Mesenteric fat pad (tissue), 1 donor: ENCODE data around the gene LARP4. TPM values are rescaled to one million over a fixed set of nuclear protein-coding genes. Genes with fewer than 3 reads are reported as not detected.
"Not testable (repeated sequence)": the region's sequence is repeated elsewhere in the genome, so short reads cannot be mapped to it uniquely, and the experiment has no call there.

Experiments used
- DNase-seq: peaks from one replicate; pipeline ENCODE4 v3.0.0-alpha.2; 2020; ENCODE audit warnings: low spot score
- total RNA-seq: library from RNA; stranded (reverse); fragmentation: NEBNext Ultra II Directional; extraction: Animal tissue kit (Norgen Biotek cat#: 25700); gene quantifications from one replicate; pipeline ENCODE4 v1.2.1, GENCODE V29; 2021
- donor health status: DM: yes; HTN: yes; CAD: no.

Gene LARP4
- total RNA-seq, 1 donor from 2014 or later: 128 TPM

DNA sequence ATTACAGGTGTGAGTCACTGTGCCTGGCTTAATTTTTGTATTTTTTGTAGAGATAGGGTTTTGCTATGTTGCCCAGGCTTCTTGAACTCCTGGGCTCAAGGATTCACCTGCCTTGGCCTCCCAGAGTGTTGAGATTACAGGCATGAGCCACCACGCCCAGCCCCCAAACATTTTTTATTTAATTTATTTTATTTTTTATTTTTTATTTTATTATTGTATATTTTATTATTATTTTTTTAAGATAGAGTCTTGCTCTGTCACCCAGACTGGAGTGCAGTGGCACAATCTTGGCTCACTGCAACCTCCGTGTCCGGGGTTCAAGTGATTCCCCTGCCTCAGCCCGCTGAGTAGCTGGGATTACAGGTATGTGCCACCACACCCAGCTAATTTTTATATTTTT, 121.1 kb downstream of the LARP4 start:
- DNase-seq: not testable (repeated sequence)

GRCh38 chr12:50523772-50524171, 123.1 kb downstream of the LARP4 start:
- DNase-seq: no peak

- DNase-seq: no peak
Measured at GRCh38 chr12:50524621-50525020, 123.9 kb downstream of the LARP4 start.

GRCh38 chr12:50525422-50525821, 124.7 kb downstream of the LARP4 start:
- DNase-seq: no peak

DNA sequence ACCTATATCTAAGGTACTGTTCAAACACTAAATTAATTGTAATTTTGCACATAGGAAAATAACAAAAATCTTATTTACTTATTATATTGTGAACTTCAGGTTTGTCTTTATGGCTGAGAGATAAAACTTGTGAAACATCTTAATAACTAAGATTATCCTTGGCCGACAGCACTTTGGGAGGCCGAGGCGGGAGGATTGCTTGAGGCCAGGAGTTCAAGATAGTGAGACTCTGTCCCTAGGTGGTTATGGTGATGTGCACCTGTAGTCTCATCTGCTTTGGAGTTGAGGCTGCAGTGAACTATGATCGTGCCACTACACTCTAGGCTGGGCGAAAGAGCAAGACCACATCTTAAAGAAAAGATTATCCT, 126.7 kb downstream of the LARP4 start:
- DNase-seq: no peak

- DNase-seq: no peak
Measured at GRCh38 chr12:50528800-50529199, 128.1 kb downstream of the LARP4 start.

DNA sequence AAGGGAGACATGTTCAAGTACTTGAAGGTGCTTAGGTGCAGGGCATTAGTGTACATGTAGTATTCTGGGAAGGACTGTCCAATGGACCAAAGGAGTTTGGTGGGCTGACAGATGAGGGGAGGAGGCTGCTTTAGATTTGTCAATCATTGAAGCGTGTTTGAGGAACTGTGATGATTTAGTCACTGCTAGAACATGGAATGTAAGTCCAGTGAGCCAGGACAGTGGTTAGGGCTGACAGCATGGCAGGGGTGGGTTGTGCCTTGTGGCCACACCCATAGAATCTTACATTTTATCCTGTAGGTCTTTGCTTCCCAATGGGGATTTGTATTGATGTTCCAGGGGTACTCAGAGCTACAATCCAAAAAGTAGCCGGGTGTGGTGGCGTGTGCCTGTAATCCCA, 128.7 kb downstream of the LARP4 start:
- DNase-seq: no peak

Other genes with a start within 250 kb of the LARP4 start
- gene CERS5, start 233.5 kb upstream of the LARP4 start, total RNA-seq: 46.5 TPM
- gene LIMA1, start 117.4 kb upstream of the LARP4 start, total RNA-seq: 163 TPM
- gene FAM186A, start 4.3 kb upstream of the LARP4 start, total RNA-seq: not detected
- 21.3 TPM for gene DIP2B, start 104.1 kb downstream of the LARP4 start, total RNA-seq